ENCODE results near the gene CSN1S1. TPM values are rescaled to one million over a fixed set of nuclear protein-coding genes. Genes with fewer than 3 reads are reported as not detected.
A peak's percentile ranks its signal among the peaks of the same experiment; 100 is the strongest.

Gene CSN1S1
- total RNA-seq, 1 donor from 2014 or later, result not detected

GRCh38 chr4:69974631-69975030 is 43.8 kb downstream of the CSN1S1 start:
- Mint-ChIP-seq H3K4me3 (ENCODE audit: unreplicated experiment) (no peak overlapping the region), H3K4me1 (ENCODE audit: low read depth, unreplicated experiment) (peaks cover 8% of the 10 kb centered on the region), H3K9me3 (ENCODE audit: unreplicated experiment) (no peaks in the 10 kb centered on the region), H3K27ac (ENCODE audit: unreplicated experiment) (no peak overlapping the region), H3K36me3 (ENCODE audit: low read depth, unreplicated experiment) (no peaks in the 10 kb centered on the region), H3K27me3 (ENCODE audit: low read depth, unreplicated experiment) (no peaks in the 10 kb centered on the region)
- Histone ChIP-seq H3K27me3 (ENCODE audit: insufficient read depth, low read length) (no peaks in the 10 kb centered on the region), H3K36me3 (ENCODE audit: insufficient read depth, low read length) (no peaks in the 10 kb centered on the region), H4K20me1 (ENCODE audit: insufficient read depth, low read length) (no peaks in the 10 kb centered on the region), H3K4me3 (ENCODE audit: insufficient read depth, low read depth, low read length) (no peak overlapping the region), H3K9me3 (ENCODE audit: insufficient read depth, low read depth, low read length) (no peaks in the 10 kb centered on the region), H2AFZ (ENCODE audit: low read depth, low read length) (no peak overlapping the region), H3K4me1 (ENCODE audit: insufficient read depth, low read length) (no peaks in the 10 kb centered on the region), H3K4me2 (ENCODE audit: low read length) (no peak overlapping the region), H3K9ac (ENCODE audit: low read length) (no peak overlapping the region), H3K79me2 (ENCODE audit: insufficient read depth, low read length) (no peaks in the 10 kb centered on the region), H3K27ac (ENCODE audit: low read depth, low read length) (no peak overlapping the region)
- no peak for FAIRE-seq
- TF ChIP-seq EZH2 (IDR thresholded peaks at IDR 0.05; ENCODE audit: insufficient read depth, low read length) (no peak), CTCF (IDR thresholded peaks at IDR 0.05; ENCODE audit: insufficient read depth, low read depth, low read length) (no peak)
- no peak for DNase-seq (ENCODE audit: low read depth)

- Histone ChIP-seq H3K9ac (ENCODE audit: low read length) (no peak overlapping the region), H3K4me3 (ENCODE audit: insufficient read depth, low read depth, low read length) (no peak overlapping the region), H3K27me3 (ENCODE audit: insufficient read depth, low read length) (no peaks in the 10 kb centered on the region), H2AFZ (ENCODE audit: low read depth, low read length) (no peak overlapping the region), H3K79me2 (ENCODE audit: insufficient read depth, low read length) (no peaks in the 10 kb centered on the region), H3K9me3 (ENCODE audit: insufficient read depth, low read depth, low read length) (no peaks in the 10 kb centered on the region), H3K4me1 (ENCODE audit: insufficient read depth, low read length) (no peaks in the 10 kb centered on the region), H3K4me2 (ENCODE audit: low read length) (no peak overlapping the region), H3K27ac (ENCODE audit: low read depth, low read length) (no peak overlapping the region), H3K36me3 (ENCODE audit: insufficient read depth, low read length) (no peaks in the 10 kb centered on the region), H4K20me1 (ENCODE audit: insufficient read depth, low read length) (no peaks in the 10 kb centered on the region)
- FAIRE-seq (no peak), DNase-seq (ENCODE audit: low read depth) (peak; percentile 10)
- H3K9me3 Mint-ChIP-seq (ENCODE audit: unreplicated experiment), result no peaks in the 10 kb centered on the region
- H3K27ac Mint-ChIP-seq (ENCODE audit: unreplicated experiment), result no peak overlapping the region
- TF ChIP-seq EZH2 (IDR thresholded peaks at IDR 0.05; ENCODE audit: insufficient read depth, low read length) (no peak), CTCF (IDR thresholded peaks at IDR 0.05; ENCODE audit: insufficient read depth, low read depth, low read length) (no peak)
- no peak overlapping the region for H3K4me3 Mint-ChIP-seq (ENCODE audit: unreplicated experiment)
- peaks cover 8% of the 10 kb centered on the region for H3K4me1 Mint-ChIP-seq (ENCODE audit: low read depth, unreplicated experiment)
- no peaks in the 10 kb centered on the region for H3K27me3 Mint-ChIP-seq (ENCODE audit: low read depth, unreplicated experiment)
- H3K36me3 Mint-ChIP-seq (ENCODE audit: low read depth, unreplicated experiment), result no peaks in the 10 kb centered on the region
These were observed 46.7 kb downstream of the CSN1S1 start for GRCh38 chr4:69977582-69977981.

- Histone ChIP-seq H3K4me3 (ENCODE audit: insufficient read depth, low read depth, low read length) (no peak overlapping the region), H3K4me2 (ENCODE audit: low read length) (no peak overlapping the region), H4K20me1 (ENCODE audit: insufficient read depth, low read length) (no peaks in the 10 kb centered on the region), H3K36me3 (ENCODE audit: insufficient read depth, low read length) (no peaks in the 10 kb centered on the region), H3K9me3 (ENCODE audit: insufficient read depth, low read depth, low read length) (peaks cover 2% of the 10 kb centered on the region), H3K79me2 (ENCODE audit: insufficient read depth, low read length) (no peaks in the 10 kb centered on the region), H2AFZ (ENCODE audit: low read depth, low read length) (no peak overlapping the region), H3K4me1 (ENCODE audit: insufficient read depth, low read length) (no peaks in the 10 kb centered on the region), H3K9ac (ENCODE audit: low read length) (no peak overlapping the region), H3K27ac (ENCODE audit: low read depth, low read length) (no peak overlapping the region), H3K27me3 (ENCODE audit: insufficient read depth, low read length) (no peaks in the 10 kb centered on the region)
- Mint-ChIP-seq H3K27ac (ENCODE audit: unreplicated experiment) (no peak overlapping the region), H3K9me3 (ENCODE audit: unreplicated experiment) (no peaks in the 10 kb centered on the region), H3K36me3 (ENCODE audit: low read depth, unreplicated experiment) (no peaks in the 10 kb centered on the region), H3K4me3 (ENCODE audit: unreplicated experiment) (no peak overlapping the region), H3K4me1 (ENCODE audit: low read depth, unreplicated experiment) (peaks cover 8% of the 10 kb centered on the region), H3K27me3 (ENCODE audit: low read depth, unreplicated experiment) (no peaks in the 10 kb centered on the region)
- DNase-seq (ENCODE audit: low read depth) (peak; percentile 49), FAIRE-seq (no peak)
- no peak for TF ChIP-seq CTCF (IDR thresholded peaks at IDR 0.05; ENCODE audit: insufficient read depth, low read depth, low read length)
- TF ChIP-seq EZH2 (IDR thresholded peaks at IDR 0.05; ENCODE audit: insufficient read depth, low read length), result no peak
These were observed 53.2 kb downstream of the CSN1S1 start for GRCh38 chr4:69984030-69984443.

All from astrocyte (in vitro differentiated cells and primary cell).